Peyer's patch (tissue), 4 donors: ENCODE results near the gene STK17A. TPM values are rescaled to one million over a fixed set of nuclear protein-coding genes. Genes with fewer than 3 reads are reported as not detected.
"Not testable (repeated sequence)": the region's sequence is repeated elsewhere in the genome, so short reads cannot be mapped to it uniquely, and the experiment has no call there.

Experiments
- DNase-seq, 3 donors: peaks; one replicate each; pipeline ENCODE4 v3.0.0-alpha.2; 2017 to 2019
- H3K27ac ChIP-seq, 4 donors: fragments of 200-600 bp; sonication (generic); one replicate each; pipeline ENCODE4 v1.5.1; 2016 to 2019
- H3K27me3 ChIP-seq, 2 donors: fragments of 200-600 bp; sonication (generic); one replicate each; pipeline ENCODE4 v1.5.1; 2019
- H3K36me3 ChIP-seq, 3 donors: fragments of 200-600 bp; sonication (generic); one replicate each; pipeline ENCODE4 v1.5.1; 2016 to 2019
- H3K4me1 ChIP-seq, 4 donors: fragments of 200-600 bp; sonication (generic); one replicate each; pipeline ENCODE4 v1.5.1; 2016 to 2019
- H3K4me3 ChIP-seq, 4 donors: fragments of 200-600 bp; sonication (generic); 1 replicate in 3 of 4; 2 replicates in 1 of 4; pipeline ENCODE4 v1.5.1; 2016 to 2019; ENCODE audit warnings: mild to moderate bottlenecking in 1 of 4
- H3K9me3 ChIP-seq, 4 donors: fragments of 200-600 bp; sonication (generic); one replicate each; pipeline ENCODE4 v1.5.1; 2016 to 2019; ENCODE audit warnings: mild to moderate bottlenecking in 1 of 4
- CTCF ChIP-seq, 6 experiments: fragments of 450-650 bp in 4 of 6; fragments of 200-600 bp in 2 of 6; sonication (generic) in 1 of 6; IDR thresholded peaks; one replicate each; pipeline ENCODE4 v1.5.1; 2017 to 2019; ENCODE audit warnings: antibody characterized with exemption in 6 of 6, mild to moderate bottlenecking in 3 of 6, moderate library complexity in 1 of 6
- POLR2A ChIP-seq, 2 donors: fragments of 450-650 bp; IDR thresholded peaks; one replicate each; pipeline ENCODE4 v1.5.1; 2017; ENCODE audit warnings: antibody characterized with exemption in 2 of 2, mild to moderate bottlenecking in 2 of 2, moderate library complexity in 2 of 2
- total RNA-seq, 4 donors: library from RNA; depleted of rRNA; stranded (reverse); fragments of >200 nt; gene quantifications; one replicate each; pipeline ENCODE4 v1.1.0, GENCODE V29; 2016

STK17A gene
- total RNA-seq, 4 donors from 2014 or later: 16.0 to 66.8 (median 17.7) TPM

GRCh38 chr7:43568529-43568928 is 14.4 kb upstream of the STK17A start:
- Histone ChIP-seq H3K4me3 (no peak overlapping the region), H3K27me3 (no peaks in the 10 kb centered on the region), H3K9me3 (no peaks in the 10 kb centered on the region), H3K27ac (no peak overlapping the region), H3K4me1 (no peaks in the 10 kb centered on the region), H3K36me3 (no peaks in the 10 kb centered on the region)
- TF ChIP-seq CTCF (IDR thresholded peaks at IDR 0.05): no peak
- TF ChIP-seq POLR2A (IDR thresholded peaks at IDR 0.05): no peak
- DNase-seq: no peak

GRCh38 chr7:43569424-43569823 is 13.5 kb upstream of the STK17A start:
- Histone ChIP-seq H3K4me3 (no peak overlapping the region), H3K4me1 (no peaks in the 10 kb centered on the region), H3K36me3 (no peaks in the 10 kb centered on the region), H3K27ac (no peak overlapping the region), H3K27me3 (no peaks in the 10 kb centered on the region), H3K9me3 (no peaks in the 10 kb centered on the region)
- TF ChIP-seq POLR2A (IDR thresholded peaks at IDR 0.05): no peak
- no peak for TF ChIP-seq CTCF (IDR thresholded peaks at IDR 0.05)
- DNase-seq: no peak

- Histone ChIP-seq H3K27ac (no peak overlapping the region), H3K27me3 (no peaks in the 10 kb centered on the region), H3K4me3 (no peak overlapping the region), H3K4me1 (no peaks in the 10 kb centered on the region), H3K9me3 (no peaks in the 10 kb centered on the region), H3K36me3 (no peaks in the 10 kb centered on the region)
- no peak for TF ChIP-seq POLR2A (IDR thresholded peaks at IDR 0.05)
- TF ChIP-seq CTCF (IDR thresholded peaks at IDR 0.05): no peak
- DNase-seq: no peak
Observed at GRCh38 chr7:43570688-43571365, 12.1 kb upstream of the STK17A start.

GRCh38 chr7:43572516-43573049 is 10.3 kb upstream of the STK17A start:
- TF ChIP-seq POLR2A (IDR thresholded peaks at IDR 0.05): no peak
- no peak for TF ChIP-seq CTCF (IDR thresholded peaks at IDR 0.05)
- no peak overlapping the region for H3K27ac ChIP-seq
- no peaks in the 10 kb centered on the region for H3K27me3 ChIP-seq
- peak in 1 of 3 donors; percentile 54 for DNase-seq
- H3K36me3 ChIP-seq: no peaks in the 10 kb centered on the region
- no peaks in the 10 kb centered on the region for H3K4me1 ChIP-seq
- H3K4me3 ChIP-seq: no peak overlapping the region
- H3K9me3 ChIP-seq: no peaks in the 10 kb centered on the region

GRCh38 chr7:43573832-43574231 is 9.1 kb upstream of the STK17A start:
- not testable (repeated sequence) for H3K4me3 ChIP-seq, H3K27me3 ChIP-seq, H3K27ac ChIP-seq, H3K4me1 ChIP-seq, DNase-seq, H3K36me3 ChIP-seq, H3K9me3 ChIP-seq

GRCh38 chr7:43575506-43575905 is 7.4 kb upstream of the STK17A start:
- Histone ChIP-seq H3K36me3 (no peaks in the 10 kb centered on the region), H3K27ac (no peak overlapping the region), H3K9me3 (no peaks in the 10 kb centered on the region), H3K4me1 (no peaks in the 10 kb centered on the region), H3K27me3 (no peaks in the 10 kb centered on the region), H3K4me3 (no peak overlapping the region)
- no peak for DNase-seq
- TF ChIP-seq POLR2A (IDR thresholded peaks at IDR 0.05) (no peak), CTCF (IDR thresholded peaks at IDR 0.05) (no peak)
